ACC112 (cell line): ENCODE measurements around the gene CNGA4.

Experiments used
- H2AFZ ChIP-seq: fragments of 200-600 bp; sonication (generic); one replicate; pipeline ENCODE4 v1.6.0; 2017; ENCODE audit warnings: antibody characterized with exemption, low read length; ENCODE audit not compliant: unreplicated experiment
- H3K27ac ChIP-seq: fragments of 200-600 bp; sonication (generic); 2 replicates; pipeline ENCODE4 v1.5.1; 2014; ENCODE audit warnings: low read depth, mild to moderate bottlenecking, antibody characterized with exemption, low read length, moderate library complexity
- H3K27me3 ChIP-seq: fragments of 200-600 bp; sonication (generic); 2 replicates; pipeline ENCODE4 v1.6.1; 2014; ENCODE audit warnings: mild to moderate bottlenecking, antibody characterized with exemption, low read length, moderate library complexity, mixed read lengths; ENCODE audit not compliant: insufficient read depth
- H3K36me3 ChIP-seq: fragments of 200-600 bp; sonication (generic); 2 replicates; pipeline ENCODE4 v1.6.1; 2016; ENCODE audit warnings: mild to moderate bottlenecking, antibody characterized with exemption, low read length, moderate library complexity, mixed read lengths; ENCODE audit not compliant: insufficient read depth
- H3K4me1 ChIP-seq: fragments of 200-600 bp; sonication (generic); one replicate; pipeline ENCODE4 v1.6.1; 2016; ENCODE audit warnings: low read length, mixed read lengths; ENCODE audit not compliant: insufficient read depth, unreplicated experiment, control insufficient read depth
- H3K4me3 ChIP-seq: fragments of 200-600 bp; sonication (generic); 2 replicates; pipeline ENCODE4 v1.5.1; 2014; ENCODE audit warnings: mild to moderate bottlenecking, low read depth, low read length
- H3K79me2 ChIP-seq: fragments of 200-600 bp; sonication (generic); one replicate; pipeline ENCODE4 v1.6.0; 2016; ENCODE audit warnings: low read length; ENCODE audit not compliant: control insufficient read depth, unreplicated experiment, insufficient read depth

CNGA4 gene

DNA sequence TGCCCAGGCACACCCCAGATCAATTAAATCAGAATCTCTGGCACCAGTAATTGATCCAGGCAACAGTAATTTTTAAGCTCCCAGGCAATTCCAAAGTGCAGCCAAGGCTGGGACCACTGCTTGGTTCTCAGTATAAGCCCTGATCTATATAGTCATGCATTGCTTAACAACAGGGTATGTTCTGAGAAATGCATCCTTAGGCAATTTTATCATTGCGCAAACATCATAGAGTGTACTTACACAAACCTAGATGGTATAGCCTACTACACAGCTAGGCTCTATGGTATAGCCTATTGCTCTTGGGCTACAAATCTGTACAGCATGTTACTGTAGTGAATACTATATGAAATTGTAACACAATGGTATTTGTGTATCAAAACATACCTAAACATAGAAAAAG is 34.2 kb upstream of the CNGA4 start:
- Histone ChIP-seq H3K79me2 (no peaks in the 10 kb centered on the region), H3K27me3 (no peaks in the 10 kb centered on the region), H3K36me3 (no peaks in the 10 kb centered on the region), H2AFZ (no peak overlapping the region), H3K4me1 (no peaks in the 10 kb centered on the region), H3K27ac (no peak overlapping the region), H3K4me3 (no peak overlapping the region)

DNA sequence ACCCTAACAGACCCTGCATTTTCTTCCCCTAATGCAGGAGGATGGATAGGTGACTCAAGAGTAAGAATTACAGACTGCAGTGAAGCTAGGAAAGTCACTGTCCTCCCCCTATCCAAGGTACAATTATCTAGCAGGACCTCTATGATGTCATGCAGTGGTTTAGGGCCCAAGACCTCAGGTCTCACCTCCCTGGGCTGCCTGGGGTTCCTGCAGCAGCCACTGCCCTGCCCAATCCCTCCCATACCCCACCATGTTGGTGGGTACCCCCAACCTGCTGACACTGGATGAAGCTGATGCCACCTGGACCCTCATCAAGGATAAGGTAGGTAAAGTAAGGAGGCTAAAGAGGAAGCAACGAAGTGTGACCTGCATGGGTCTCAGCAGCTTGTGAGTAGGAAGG is 33.5 kb upstream of the CNGA4 start, which contains the start of gene C11orf42:
C11orf42 (plus strand) TSS at position 192 of the 400 bp plus-strand sequence; CDS start at position 251, 59 bp downstream.
- no peaks in the 10 kb centered on the region for H3K4me1 ChIP-seq
- H3K36me3 ChIP-seq = no peaks in the 10 kb centered on the region
- H3K27me3 ChIP-seq = no peaks in the 10 kb centered on the region
- H3K79me2 ChIP-seq = no peaks in the 10 kb centered on the region
- H3K27ac ChIP-seq = no peak within 1 kb of the TSS
- H2AFZ ChIP-seq = no peak within 1 kb of the TSS
- no peak within 1 kb of the TSS for H3K4me3 ChIP-seq

DNA sequence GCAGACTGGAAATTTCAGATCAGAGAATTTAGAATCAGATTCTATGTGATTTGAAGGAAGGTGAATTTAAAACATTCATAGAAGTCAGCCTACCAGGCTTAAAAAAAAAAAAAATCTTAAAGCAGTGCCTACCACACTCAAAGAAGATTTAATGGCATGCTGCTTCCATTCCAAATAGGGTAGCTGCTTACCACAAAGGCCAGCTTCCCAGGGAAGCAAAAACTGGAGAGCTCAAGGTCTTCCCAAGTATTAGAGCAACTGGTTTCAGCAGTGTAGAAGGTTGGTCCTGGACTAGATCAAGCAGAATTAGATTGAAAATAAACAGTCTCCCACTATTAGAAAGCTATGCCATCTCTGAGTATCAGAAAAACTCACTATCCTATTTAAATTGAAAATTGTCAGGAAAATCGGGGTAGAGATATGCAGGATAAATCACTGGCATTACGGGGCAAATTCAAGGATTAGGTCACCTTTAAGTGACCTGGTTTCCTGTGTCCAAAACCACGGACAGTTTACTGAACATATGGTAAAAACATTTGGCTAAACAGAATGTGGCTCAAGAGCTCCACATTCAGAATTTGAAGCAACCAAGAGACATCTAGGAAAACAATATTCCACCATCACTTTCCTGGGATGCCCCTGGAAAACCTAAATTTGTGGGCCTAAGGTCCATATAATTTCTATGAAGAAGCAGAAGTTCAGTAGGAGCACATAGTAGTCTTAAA is 32.3 kb upstream of the CNGA4 start:
- no peak overlapping the region for H3K4me3 ChIP-seq
- H3K36me3 ChIP-seq = no peaks in the 10 kb centered on the region
- H3K27me3 ChIP-seq = no peaks in the 10 kb centered on the region

DNA sequence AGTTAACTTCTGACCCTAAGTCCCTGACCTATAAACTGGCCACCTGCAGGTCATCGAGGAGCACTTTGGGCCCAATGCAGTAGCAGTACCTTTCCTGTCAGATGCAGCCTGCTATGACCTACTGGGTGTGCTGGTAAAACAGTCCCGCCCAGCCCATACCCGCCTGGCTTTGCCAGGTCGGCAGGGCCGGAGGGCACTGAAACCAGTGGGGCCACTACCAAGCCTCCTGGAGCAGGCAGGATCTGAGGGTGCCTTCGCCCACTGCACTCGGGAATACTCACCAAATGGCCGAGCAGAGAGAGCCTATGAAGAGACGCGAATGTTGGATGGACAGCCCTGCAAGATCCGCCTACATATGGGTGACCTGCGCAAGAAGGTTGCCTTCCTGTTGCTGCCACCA is 29.1 kb upstream of the CNGA4 start:
- H3K79me2 ChIP-seq = no peaks in the 10 kb centered on the region
- no peak overlapping the region for H3K27ac ChIP-seq
- no peak overlapping the region for H3K4me3 ChIP-seq
- no peak overlapping the region for H2AFZ ChIP-seq
- no peaks in the 10 kb centered on the region for H3K4me1 ChIP-seq
- H3K27me3 ChIP-seq = no peaks in the 10 kb centered on the region
- H3K36me3 ChIP-seq = peaks cover 7% of the 10 kb centered on the region; the same call in 1 of the 2 replicates

More for the DNA sequence above, 32.3 kb upstream of the CNGA4 start:
- H3K79me2 ChIP-seq = no peaks in the 10 kb centered on the region
- H3K27ac ChIP-seq = no peak overlapping the region
- no peaks in the 10 kb centered on the region for H3K4me1 ChIP-seq
- no peak overlapping the region for H2AFZ ChIP-seq

DNA sequence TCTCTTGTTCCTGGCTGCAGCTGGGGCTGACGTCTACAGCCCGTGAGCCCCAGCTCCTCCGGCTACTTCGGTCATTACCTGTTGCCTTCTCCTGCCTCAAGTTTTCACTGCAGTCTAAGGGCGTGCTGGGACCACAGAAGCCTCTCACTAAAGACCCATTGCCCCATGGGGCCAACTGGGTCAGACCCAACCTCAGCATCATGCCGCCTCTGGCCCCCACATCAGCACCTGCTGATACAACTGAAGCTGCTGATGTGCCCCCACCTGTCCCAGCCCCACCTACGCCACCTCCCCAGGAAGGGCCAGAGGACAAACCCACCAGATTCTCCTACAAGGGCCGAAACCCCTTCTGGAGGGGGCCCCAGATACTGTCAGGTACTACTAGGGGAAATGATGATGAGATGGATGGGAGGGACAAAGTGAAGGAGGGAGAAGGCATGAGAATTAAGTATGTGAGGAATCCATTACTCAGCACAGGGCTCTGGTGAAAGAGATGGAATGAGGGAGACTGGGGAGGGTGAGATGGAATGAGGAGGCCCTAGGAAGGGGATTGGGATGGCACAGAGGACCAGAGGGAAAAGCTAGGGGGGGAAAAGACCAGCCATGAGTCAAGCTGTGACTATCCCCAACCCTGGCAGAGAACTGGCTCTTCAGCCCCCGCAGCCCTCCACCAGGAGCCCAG is 28.5 kb upstream of the CNGA4 start:
- H3K36me3 ChIP-seq = peaks cover 13% of the 10 kb centered on the region
- H3K27me3 ChIP-seq = no peaks in the 10 kb centered on the region
- H3K79me2 ChIP-seq = no peaks in the 10 kb centered on the region

DNA sequence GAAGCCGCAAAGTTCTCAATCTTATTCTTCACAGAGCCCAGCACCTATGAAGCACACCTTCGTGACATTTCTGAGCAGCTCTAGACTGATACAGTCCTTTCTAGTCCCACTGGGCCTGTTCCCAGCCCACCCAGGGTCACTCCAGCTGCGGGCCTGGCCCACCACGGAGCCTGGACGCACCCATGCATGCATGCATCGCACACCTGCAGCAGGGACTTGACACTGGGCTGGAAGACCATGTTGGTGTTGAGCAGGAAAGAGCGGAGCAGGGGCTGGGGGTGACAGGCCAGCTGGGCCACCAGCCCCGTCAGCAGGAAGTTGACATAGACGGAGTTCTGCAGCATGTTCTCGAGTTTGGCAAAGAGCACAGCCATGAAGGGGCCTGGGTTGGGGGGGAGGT is 24.4 kb upstream of the CNGA4 start:
- peaks cover 7% of the 10 kb centered on the region for H3K4me1 ChIP-seq
- no peaks in the 10 kb centered on the region for H3K79me2 ChIP-seq
- H3K27ac ChIP-seq = no peak overlapping the region
- no peaks in the 10 kb centered on the region for H3K27me3 ChIP-seq
- H2AFZ ChIP-seq = no peak overlapping the region
- peaks cover 21% of the 10 kb centered on the region for H3K36me3 ChIP-seq
- H3K4me3 ChIP-seq = no peak overlapping the region

More for the DNA sequence above, 28.5 kb upstream of the CNGA4 start:
- Histone ChIP-seq H3K27ac (no peak overlapping the region), H3K4me3 (no peak overlapping the region), H2AFZ (no peak overlapping the region), H3K4me1 (no peaks in the 10 kb centered on the region)

DNA sequence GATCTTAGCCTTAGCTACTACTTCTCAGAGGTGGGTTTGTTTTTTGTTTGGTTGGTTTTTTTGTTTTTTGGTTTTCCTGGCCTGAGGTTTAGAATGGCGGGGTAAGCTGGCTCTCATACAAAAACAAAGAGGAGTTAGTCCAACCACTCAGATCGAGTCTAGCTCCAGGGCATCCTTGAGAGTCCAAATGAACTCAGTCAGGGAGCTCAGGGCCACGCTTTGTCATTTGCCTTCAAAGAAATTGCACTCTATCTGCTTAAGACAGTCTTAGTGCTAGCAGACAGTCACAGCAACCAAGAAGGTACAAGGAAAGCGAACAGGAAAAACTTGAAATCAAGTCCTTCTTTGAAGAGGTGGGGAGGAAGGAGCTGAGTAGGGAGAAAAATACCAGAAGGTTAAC is 22.4 kb upstream of the CNGA4 start:
- Histone ChIP-seq H3K79me2 (no peaks in the 10 kb centered on the region), H3K4me1 (peaks cover 13% of the 10 kb centered on the region), H2AFZ (no peak overlapping the region), H3K27ac (no peak overlapping the region), H3K27me3 (no peaks in the 10 kb centered on the region), H3K4me3 (no peak overlapping the region), H3K36me3 (peaks cover 28% of the 10 kb centered on the region)

DNA sequence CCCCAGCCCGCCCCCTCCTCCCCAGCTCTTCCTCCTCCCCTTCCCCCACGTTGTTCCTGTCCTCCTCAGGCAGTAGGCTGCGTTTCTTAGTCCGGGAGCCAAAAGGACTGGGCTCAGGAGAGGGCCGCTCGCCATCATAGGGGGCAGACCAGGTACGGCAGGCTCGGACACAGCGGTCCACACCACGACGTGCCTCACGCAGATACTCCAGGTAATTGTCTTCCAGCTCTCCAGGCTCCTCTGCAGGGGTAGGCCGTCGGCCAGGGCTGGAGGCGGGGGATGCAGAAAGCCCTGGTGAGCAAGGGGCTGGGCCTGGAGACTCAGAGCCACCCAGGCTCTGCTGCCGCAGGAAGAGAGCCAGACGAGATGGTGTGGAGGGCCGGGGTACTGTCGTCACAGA is 21.2 kb upstream of the CNGA4 start:
- Histone ChIP-seq H3K27me3 (no peaks in the 10 kb centered on the region), H2AFZ (no peak overlapping the region), H3K27ac (no peak overlapping the region), H3K36me3 (peaks cover 33% of the 10 kb centered on the region), H3K4me3 (no peak overlapping the region), H3K4me1 (peaks cover 13% of the 10 kb centered on the region), H3K79me2 (no peaks in the 10 kb centered on the region)

DNA sequence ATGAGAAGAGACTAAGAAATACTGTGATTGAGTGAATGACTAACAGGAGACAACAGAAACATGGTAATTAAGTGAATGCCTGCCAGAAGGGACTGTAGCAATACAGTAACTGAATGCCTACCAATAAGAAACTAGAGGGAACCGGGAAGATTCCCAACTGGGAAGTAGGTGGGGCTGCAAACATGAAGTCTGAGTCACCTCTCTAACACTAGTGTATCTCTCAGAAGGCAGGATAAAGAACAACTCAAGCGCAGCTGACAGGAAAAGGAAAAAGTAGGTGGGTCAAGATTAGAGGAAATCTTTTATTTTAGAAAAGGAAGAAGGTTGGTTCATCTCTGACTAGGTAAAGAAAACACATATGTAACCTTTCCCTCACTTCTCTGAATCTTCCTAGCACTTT is 19.5 kb upstream of the CNGA4 start:
- peaks cover 13% of the 10 kb centered on the region for H3K4me1 ChIP-seq
- H3K36me3 ChIP-seq = peaks cover 27% of the 10 kb centered on the region
- H2AFZ ChIP-seq = no peak overlapping the region
- H3K27ac ChIP-seq = peak overlapping the region; percentile 47
- H3K27me3 ChIP-seq = no peaks in the 10 kb centered on the region
- H3K4me3 ChIP-seq = no peak overlapping the region
- H3K79me2 ChIP-seq = no peaks in the 10 kb centered on the region

DNA sequence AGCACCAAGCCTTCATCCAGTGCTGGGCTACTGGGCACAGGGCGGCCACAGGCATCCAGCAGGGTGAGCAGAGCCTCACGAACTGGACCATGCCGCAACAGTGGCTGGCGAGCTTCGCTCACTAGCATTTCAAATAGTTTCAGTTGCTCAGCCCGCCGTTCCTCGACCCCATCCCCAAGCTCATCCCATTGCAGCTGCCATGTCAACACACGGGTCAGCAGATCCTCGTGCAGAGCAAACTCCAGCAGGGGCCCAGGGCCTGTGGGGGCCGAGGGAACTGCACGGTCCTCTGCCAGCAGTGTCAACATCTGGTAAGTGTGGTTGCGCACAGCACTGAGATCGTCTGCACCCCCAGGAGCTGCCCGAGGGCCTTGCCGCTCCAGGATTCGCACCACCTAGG is 15.0 kb upstream of the CNGA4 start:
- Histone ChIP-seq H3K4me3 (no peak overlapping the region), H2AFZ (no peak overlapping the region), H3K27me3 (no peaks in the 10 kb centered on the region), H3K4me1 (peaks cover 11% of the 10 kb centered on the region), H3K36me3 (peaks cover 13% of the 10 kb centered on the region), H3K79me2 (peaks cover 23% of the 10 kb centered on the region), H3K27ac (no peak overlapping the region)

DNA sequence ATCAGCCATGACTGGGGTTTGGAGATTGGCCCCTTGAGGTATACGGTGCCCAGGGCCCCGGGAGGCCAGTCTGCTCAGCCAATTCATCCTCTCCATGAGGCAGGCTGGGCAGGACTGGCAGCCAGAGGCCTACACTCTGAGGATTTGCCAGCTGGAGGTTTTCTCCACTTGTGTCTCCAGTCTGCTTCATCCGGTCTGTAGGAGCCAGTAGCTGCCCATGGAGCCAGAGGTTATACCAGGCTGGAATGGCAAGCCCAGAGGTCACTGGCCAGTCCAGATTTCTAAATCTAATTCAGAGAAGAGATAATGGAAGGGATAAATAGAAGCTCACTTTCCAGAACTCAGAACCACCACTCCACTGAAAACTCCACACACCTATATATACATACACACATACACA is 14.5 kb upstream of the CNGA4 start:
- Histone ChIP-seq H3K4me1 (peaks cover 7% of the 10 kb centered on the region), H3K36me3 (peaks cover 13% of the 10 kb centered on the region), H2AFZ (no peak overlapping the region), H3K79me2 (peaks cover 26% of the 10 kb centered on the region), H3K27me3 (no peaks in the 10 kb centered on the region), H3K27ac (no peak overlapping the region), H3K4me3 (no peak overlapping the region)
